Dedifferentiated amniotic fluid mesenchymal stem cell (primary cell): ENCODE data around the gene ARID5B.
"Not testable (repeated sequence)": the region's sequence is repeated elsewhere in the genome, so short reads cannot be mapped to it uniquely, and the experiment has no call there.

Source experiments
- DNase-seq: peaks from one replicate; pipeline ENCODE4 v3.0.0-alpha.2; 2016; ENCODE audit errors: extremely low spot score

ARID5B gene

GRCh38 chr10:61965703-61966395 lies 64.3 kb downstream of the ARID5B start:
- no peak for DNase-seq

- no peak for DNase-seq
These were observed 65.8 kb downstream of the ARID5B start for GRCh38 chr10:61967298-61967697.

GRCh38 chr10:61970182-61971002 lies 68.9 kb downstream of the ARID5B start:
- DNase-seq: no peak

- DNase-seq: no peak
These were observed 69.5 kb downstream of the ARID5B start for GRCh38 chr10:61971003-61971325.

- no peak for DNase-seq
These were observed 71.7 kb downstream of the ARID5B start for GRCh38 chr10:61973169-61973568.

- DNase-seq: no peak
These were observed 72.4 kb downstream of the ARID5B start for GRCh38 chr10:61973906-61974305.

- peak; percentile 39 for DNase-seq
These were observed 73.3 kb downstream of the ARID5B start for GRCh38 chr10:61974601-61975390.

GRCh38 chr10:61975391-61975932 lies 74.0 kb downstream of the ARID5B start:
- peak; percentile 66 for DNase-seq

GRCh38 chr10:61976951-61977721 lies 75.6 kb downstream of the ARID5B start:
- not testable (repeated sequence) for DNase-seq

- no peak for DNase-seq
These were observed 77.5 kb downstream of the ARID5B start for GRCh38 chr10:61978965-61979364.

- DNase-seq: no peak
These were observed 80.0 kb downstream of the ARID5B start for GRCh38 chr10:61981460-61981859.

- no peak for DNase-seq
These were observed 81.8 kb downstream of the ARID5B start for GRCh38 chr10:61983255-61983654.

GRCh38 chr10:61984803-61985418 lies 83.4 kb downstream of the ARID5B start:
- DNase-seq: no peak

- no peak for DNase-seq
These were observed 84.2 kb downstream of the ARID5B start for GRCh38 chr10:61985715-61986114.

GRCh38 chr10:61986382-61986781 lies 84.9 kb downstream of the ARID5B start:
- DNase-seq: no peak

- DNase-seq: no peak
These were observed 85.4 kb downstream of the ARID5B start for GRCh38 chr10:61986788-61987492.

- no peak for DNase-seq
These were observed 86.0 kb downstream of the ARID5B start for GRCh38 chr10:61987537-61987936.

- no peak for DNase-seq
These were observed 86.5 kb downstream of the ARID5B start for GRCh38 chr10:61987951-61988379.

- no peak for DNase-seq
These were observed 88.7 kb downstream of the ARID5B start for GRCh38 chr10:61989995-61990760.

- no peak for DNase-seq
These were observed 89.2 kb downstream of the ARID5B start for GRCh38 chr10:61990761-61991135.
